Measurements from ENCODE around the gene FOXI1. TPM values are rescaled to one million over a fixed set of nuclear protein-coding genes. Genes with fewer than 3 reads are reported as not detected.

Gene FOXI1
- total and polyA plus RNA-seq, 7 donors, result 0.06 TPM; not detected in 6

DNA sequence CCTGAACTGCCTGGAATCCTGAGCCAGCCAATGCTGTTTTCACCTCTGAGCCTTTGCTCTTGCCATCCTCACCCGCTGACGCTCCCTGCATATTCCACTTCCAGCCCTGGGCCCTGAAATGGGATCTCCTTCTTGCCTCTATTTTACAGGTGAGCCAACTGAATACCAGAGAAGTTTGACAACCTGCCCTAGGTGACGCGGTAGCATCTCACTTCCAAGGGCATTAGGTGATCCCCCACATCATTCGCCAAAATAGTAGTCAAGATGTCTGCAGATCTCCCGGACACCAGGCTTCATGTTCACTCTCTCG, 43.5 kb downstream of the FOXI1 start:
- 94 to 95% methylated on average over 7 of the region's 7 CpGs for WGBS, 2 donors
- H3K9me3 ChIP-seq, result no peaks in the 10 kb centered on the region
- intact Hi-C loops (cut with DNase I), result no loop called here
- H3K27me3 ChIP-seq, result no peaks in the 10 kb centered on the region
- DNase-seq, result no peak
- no peak overlapping the region for H3K27ac ChIP-seq
- no peaks in the 10 kb centered on the region for H3K36me3 ChIP-seq
- peaks cover 0 to 9% (median 0%) of the 10 kb centered on the region in 4 donors for H3K4me1 ChIP-seq
- TF ChIP-seq, protein P1, sequence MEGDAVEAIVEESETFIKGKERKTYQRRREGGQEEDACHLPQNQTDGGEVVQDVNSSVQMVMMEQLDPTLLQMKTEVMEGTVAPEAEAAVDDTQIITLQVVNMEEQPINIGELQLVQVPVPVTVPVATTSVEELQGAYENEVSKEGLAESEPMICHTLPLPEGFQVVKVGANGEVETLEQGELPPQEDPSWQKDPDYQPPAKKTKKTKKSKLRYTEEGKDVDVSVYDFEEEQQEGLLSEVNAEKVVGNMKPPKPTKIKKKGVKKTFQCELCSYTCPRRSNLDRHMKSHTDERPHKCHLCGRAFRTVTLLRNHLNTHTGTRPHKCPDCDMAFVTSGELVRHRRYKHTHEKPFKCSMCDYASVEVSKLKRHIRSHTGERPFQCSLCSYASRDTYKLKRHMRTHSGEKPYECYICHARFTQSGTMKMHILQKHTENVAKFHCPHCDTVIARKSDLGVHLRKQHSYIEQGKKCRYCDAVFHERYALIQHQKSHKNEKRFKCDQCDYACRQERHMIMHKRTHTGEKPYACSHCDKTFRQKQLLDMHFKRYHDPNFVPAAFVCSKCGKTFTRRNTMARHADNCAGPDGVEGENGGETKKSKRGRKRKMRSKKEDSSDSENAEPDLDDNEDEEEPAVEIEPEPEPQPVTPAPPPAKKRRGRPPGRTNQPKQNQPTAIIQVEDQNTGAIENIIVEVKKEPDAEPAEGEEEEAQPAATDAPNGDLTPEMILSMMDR (IDR thresholded peaks at IDR 0.05), result no peak
- TF ChIP-seq POLR2AphosphoS5 (IDR thresholded peaks at IDR 0.05), result no peak
- no peak for TF ChIP-seq POLR2A (IDR thresholded peaks at IDR 0.05)
- no peak for TF ChIP-seq EP300 (IDR thresholded peaks at IDR 0.05)
- no peak overlapping the region for H3K4me3 ChIP-seq

DNA sequence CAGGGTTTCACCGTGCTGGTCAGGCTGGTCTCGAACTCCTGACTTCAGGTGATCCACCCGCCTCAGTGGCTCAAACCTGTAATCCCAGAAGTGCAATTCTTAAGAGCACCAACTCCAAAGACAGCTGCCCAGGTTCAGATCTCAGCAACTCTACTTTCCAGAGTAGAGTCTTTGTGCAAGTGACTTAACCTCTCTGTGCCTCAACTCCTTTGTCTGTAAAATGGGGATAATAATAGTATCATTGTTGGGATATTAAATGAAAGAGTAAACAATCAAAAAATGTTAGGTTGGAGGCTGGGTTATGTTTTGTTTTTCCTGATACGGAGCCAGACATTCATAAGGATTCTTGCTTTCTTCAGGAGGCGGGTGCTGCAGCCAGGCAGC, 45.0 kb downstream of the FOXI1 start:
- WGBS, 2 donors, result 86 to 90% methylated on average over 5 of the region's 5 CpGs
- TF ChIP-seq EP300 (IDR thresholded peaks at IDR 0.05) (no peak), POLR2AphosphoS5 (IDR thresholded peaks at IDR 0.05) (no peak), POLR2A (IDR thresholded peaks at IDR 0.05) (no peak)
- TF ChIP-seq, protein P1 (IDR thresholded peaks at IDR 0.05), result no peak
- H3K27ac ChIP-seq, result no peak overlapping the region

DNA sequence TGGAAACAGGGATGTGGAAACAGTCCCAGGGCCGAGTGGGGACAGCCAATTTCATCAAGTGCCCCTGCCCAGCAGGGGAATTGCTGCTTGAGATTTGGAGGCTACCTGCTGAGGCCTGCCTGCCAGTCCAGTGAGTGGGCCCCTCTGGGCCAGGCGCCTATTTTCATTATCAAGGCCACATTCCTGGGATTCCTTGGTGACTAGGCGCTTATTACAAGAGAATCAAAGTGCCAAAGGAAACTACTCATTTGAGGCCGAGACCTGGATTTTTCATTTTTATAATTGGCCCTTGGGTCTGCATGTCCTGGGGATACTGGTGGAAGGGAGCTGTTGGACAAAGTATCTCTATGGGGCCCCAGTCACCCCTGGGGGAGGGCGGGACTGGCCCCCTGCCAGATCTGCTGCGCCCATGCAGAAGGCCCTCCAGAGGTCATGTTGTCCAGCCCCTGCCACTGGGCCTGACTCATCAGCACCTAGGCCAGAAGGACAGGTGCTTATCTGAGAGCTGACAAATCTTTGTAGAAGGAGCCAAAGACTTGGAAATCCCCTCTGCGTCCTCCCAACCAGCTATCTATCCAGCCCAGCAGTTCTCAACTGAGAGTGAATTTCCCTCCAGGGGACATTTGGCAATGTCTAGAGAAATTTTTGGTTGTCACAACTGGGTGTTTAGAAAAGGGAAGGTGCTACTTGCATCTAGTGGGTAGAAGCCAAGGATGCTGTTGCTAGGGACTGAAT, 45.6 kb downstream of the FOXI1 start:
- DNase-seq, result no peak
- 58 to 73% methylated on average over 7 of the region's 7 CpGs for WGBS, 2 donors
- peaks cover 0 to 9% (median 0%) of the 10 kb centered on the region in 4 donors for H3K4me1 ChIP-seq
- intact Hi-C loops (cut with DNase I), result no loop called here
- no peak overlapping the region for H3K4me3 ChIP-seq
- no peaks in the 10 kb centered on the region for H3K27me3 ChIP-seq
- TF ChIP-seq POLR2A (IDR thresholded peaks at IDR 0.05) (no peak), EP300 (IDR thresholded peaks at IDR 0.05) (no peak)
- TF ChIP-seq, protein P1 (IDR thresholded peaks at IDR 0.05), result no peak
- H3K27ac ChIP-seq, result no peak overlapping the region
- H3K36me3 ChIP-seq, result no peaks in the 10 kb centered on the region
- no peaks in the 10 kb centered on the region for H3K9me3 ChIP-seq

More for the DNA sequence above, 45.0 kb downstream of the FOXI1 start:
- H3K9me3 ChIP-seq, result no peaks in the 10 kb centered on the region
- no peaks in the 10 kb centered on the region for H3K27me3 ChIP-seq
- no peaks in the 10 kb centered on the region for H3K36me3 ChIP-seq
- H3K4me3 ChIP-seq, result no peak overlapping the region
- H3K4me1 ChIP-seq, result peaks cover 0 to 9% (median 0%) of the 10 kb centered on the region in 4 donors
- intact Hi-C loops (cut with DNase I), result no loop called here
- no peak for DNase-seq

DNA sequence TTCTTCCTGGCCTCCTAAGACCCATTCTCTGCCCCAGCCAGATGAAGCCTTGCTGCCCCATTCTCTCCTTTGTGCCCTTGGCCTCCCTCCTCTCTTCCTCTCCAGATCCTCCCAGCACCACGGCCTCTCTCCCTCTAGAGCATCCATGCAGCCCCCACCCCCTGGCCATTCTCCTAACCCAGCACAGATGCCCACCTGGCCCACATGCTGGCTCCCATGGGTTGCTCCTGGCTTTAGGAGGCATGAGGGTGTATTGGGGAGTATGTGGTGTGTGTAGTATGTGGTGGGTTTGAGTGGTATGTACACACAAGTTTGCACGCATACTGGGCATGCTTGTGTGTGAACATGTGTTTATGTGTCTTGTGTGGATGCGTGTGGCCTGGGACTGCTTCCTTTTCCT, 47.1 kb downstream of the FOXI1 start:
- Histone ChIP-seq H3K27ac (no peak overlapping the region), H3K36me3 (no peaks in the 10 kb centered on the region), H3K27me3 (no peaks in the 10 kb centered on the region), H3K4me3 (no peak overlapping the region), H3K4me1 (peaks cover 0 to 9% (median 0%) of the 10 kb centered on the region in 4 donors), H3K9me3 (no peaks in the 10 kb centered on the region)
- TF ChIP-seq, protein P1 (IDR thresholded peaks at IDR 0.05), result no peak
- no peak for TF ChIP-seq EP300 (IDR thresholded peaks at IDR 0.05)
- TF ChIP-seq POLR2AphosphoS5 (IDR thresholded peaks at IDR 0.05), result no peak
- TF ChIP-seq POLR2A (IDR thresholded peaks at IDR 0.05), result no peak
- DNase-seq, result no peak
- intact Hi-C loops (cut with DNase I), result no loop called here
- WGBS, 2 donors, result 86 to 88% methylated on average over 3 of the region's 3 CpGs

DNA sequence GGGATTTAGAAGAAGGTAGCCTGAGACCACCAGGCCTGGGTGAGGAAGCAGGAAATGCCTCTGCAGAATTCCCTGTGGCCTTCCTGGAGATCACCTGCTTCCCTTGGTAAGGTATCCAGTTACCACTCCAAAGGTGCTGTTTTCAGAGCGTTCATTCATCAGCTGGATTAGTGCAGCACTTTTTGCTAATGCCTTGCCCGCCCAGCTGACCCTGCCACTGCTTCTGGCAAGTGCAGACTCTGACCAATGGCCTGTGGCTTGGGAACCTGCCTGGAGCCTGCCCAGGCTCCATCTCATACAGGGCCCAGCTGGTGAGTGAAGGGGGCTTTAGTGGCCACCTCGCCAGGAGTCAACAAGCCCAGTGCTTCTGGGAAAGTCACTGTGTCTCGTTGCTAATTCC, 48.6 kb downstream of the FOXI1 start:
- Histone ChIP-seq H3K4me1 (peaks cover 0 to 9% (median 0%) of the 10 kb centered on the region in 4 donors), H3K9me3 (no peaks in the 10 kb centered on the region), H3K27me3 (no peaks in the 10 kb centered on the region), H3K36me3 (no peaks in the 10 kb centered on the region), H3K4me3 (no peak overlapping the region), H3K27ac (no peak overlapping the region)
- intact Hi-C loops (cut with DNase I), result no loop called here
- DNase-seq, result no peak
- TF ChIP-seq, protein P1 (IDR thresholded peaks at IDR 0.05), result no peak
- TF ChIP-seq EP300 (IDR thresholded peaks at IDR 0.05) (no peak), POLR2AphosphoS5 (IDR thresholded peaks at IDR 0.05) (no peak), POLR2A (IDR thresholded peaks at IDR 0.05) (no peak)
- 53 to 77% methylated on average over 4 of the region's 4 CpGs for WGBS, 2 donors
